WI38 (cell line): ENCODE measurements around the gene MANSC1.

ENCODE experiments used
- H3K4me3 ChIP-seq: 2 replicates; pipeline ENCODE4 v1.5.1; 2011; ENCODE audit warnings: low read depth, mild to moderate bottlenecking, control low read depth, low read length
- CTCF ChIP-seq: IDR thresholded peaks from 2 replicates; pipeline ENCODE4 v1.5.1; 2012; ENCODE audit warnings: low read depth, mild to moderate bottlenecking, control low read depth, low read length

MANSC1 gene

GRCh38 chr12:12387501-12387900, 37.5 kb upstream of the MANSC1 start:
- TF ChIP-seq CTCF, result no peak

GRCh38 chr12:12384571-12385340, 34.7 kb upstream of the MANSC1 start:
- TF ChIP-seq CTCF, result no peak
- no peak overlapping the region for H3K4me3 ChIP-seq

More at GRCh38 chr12:12387501-12387900, 37.5 kb upstream of the MANSC1 start:
- H3K4me3 ChIP-seq, result no peak overlapping the region

- no peak overlapping the region for H3K4me3 ChIP-seq
- no peak for TF ChIP-seq CTCF
Observed at GRCh38 chr12:12381982-12382381, 31.9 kb upstream of the MANSC1 start.

- TF ChIP-seq CTCF, result no peak
- H3K4me3 ChIP-seq, result no peak overlapping the region
Observed at GRCh38 chr12:12380949-12381593, 31.0 kb upstream of the MANSC1 start.

- H3K4me3 ChIP-seq, result no peak overlapping the region
- TF ChIP-seq CTCF, result no peak
Observed at GRCh38 chr12:12379831-12380730, 30.0 kb upstream of the MANSC1 start.

GRCh38 chr12:12378616-12379015, 28.6 kb upstream of the MANSC1 start:
- TF ChIP-seq CTCF, result no peak
- H3K4me3 ChIP-seq, result no peak overlapping the region
